ENCODE measurements around the gene MRPL4.

The MRPL4 gene

DNA sequence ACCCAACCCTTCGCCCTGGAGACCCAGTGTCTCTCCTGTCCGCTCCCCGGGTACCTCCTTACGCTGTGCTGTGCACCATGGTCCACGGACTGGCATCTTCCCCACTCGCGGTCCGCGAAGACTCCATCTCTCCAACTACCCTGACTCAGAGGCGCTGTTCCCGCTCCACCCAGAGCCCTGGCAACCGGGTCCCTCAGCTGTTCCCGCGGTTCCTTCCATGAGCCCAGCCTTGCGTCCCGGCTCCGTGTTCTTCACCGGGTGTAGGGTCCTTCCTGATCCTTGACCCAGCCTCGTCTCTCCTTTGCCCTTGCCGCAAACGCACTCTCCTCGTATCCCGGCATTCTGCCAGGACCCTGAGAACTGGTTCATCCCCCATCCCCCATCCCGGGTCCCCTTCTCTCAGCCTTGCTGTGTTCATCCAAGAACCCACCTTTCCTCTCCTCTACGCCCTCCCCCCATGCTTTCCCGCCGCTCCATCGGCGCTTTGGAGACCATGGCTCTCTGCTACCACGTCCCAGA is 38.4 kb downstream of the MRPL4 start:
- no peak for FAIRE-seq

DNA sequence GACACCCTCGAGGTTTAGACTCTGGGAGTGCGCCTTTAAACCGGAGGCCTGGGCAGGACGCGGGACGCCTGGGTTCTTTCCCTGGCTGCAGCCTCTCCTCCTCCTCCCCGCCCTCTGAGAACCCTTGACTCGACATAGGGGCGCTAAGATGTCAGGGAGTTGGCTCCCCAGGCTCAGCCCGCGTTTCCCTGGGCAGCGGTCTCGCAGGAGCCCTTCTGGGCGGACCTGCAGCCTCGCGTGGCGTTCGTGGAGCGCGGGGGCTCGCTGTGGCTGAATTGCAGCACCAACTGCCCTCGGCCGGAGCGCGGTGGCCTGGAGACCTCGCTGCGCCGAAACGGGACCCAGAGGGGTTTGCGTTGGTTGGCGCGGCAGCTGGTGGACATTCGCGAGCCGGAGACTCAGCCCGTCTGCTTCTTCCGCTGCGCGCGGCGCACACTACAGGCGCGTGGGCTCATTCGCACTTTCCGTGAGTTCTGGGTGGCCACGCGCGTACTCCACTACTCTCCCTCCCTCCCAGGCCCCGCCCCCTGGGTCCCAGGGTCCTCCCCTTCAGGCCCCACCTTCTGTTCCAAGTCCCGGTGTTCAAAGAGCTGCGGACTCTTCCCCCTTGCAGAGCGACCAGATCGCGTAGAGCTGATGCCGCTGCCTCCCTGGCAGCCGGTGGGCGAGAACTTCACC is 39.0 kb downstream of the MRPL4 start:
- no peak for FAIRE-seq

GRCh38 chr19:10291554-10292205 is 39.7 kb downstream of the MRPL4 start:
- no peak for FAIRE-seq

- FAIRE-seq: no peak
Measured at GRCh38 chr19:10292206-10292788, 40.3 kb downstream of the MRPL4 start.

GRCh38 chr19:10292789-10293636 is 41.0 kb downstream of the MRPL4 start:
- FAIRE-seq: no peak

- no peak for FAIRE-seq
Measured at GRCh38 chr19:10293637-10294367, 41.8 kb downstream of the MRPL4 start.

DNA sequence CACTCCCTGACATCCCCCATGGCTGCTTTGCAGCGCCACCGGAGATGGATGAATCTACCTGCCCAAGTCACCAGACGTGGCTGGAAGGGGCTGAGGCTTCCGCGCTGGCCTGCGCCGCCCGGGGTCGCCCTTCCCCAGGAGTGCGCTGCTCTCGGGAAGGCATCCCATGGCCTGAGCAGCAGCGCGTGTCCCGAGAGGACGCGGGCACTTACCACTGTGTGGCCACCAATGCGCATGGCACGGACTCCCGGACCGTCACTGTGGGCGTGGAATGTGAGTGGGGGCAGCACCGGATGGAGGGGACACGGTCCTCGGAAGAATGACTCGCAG is 42.3 kb downstream of the MRPL4 start:
- no peak for FAIRE-seq

DNA sequence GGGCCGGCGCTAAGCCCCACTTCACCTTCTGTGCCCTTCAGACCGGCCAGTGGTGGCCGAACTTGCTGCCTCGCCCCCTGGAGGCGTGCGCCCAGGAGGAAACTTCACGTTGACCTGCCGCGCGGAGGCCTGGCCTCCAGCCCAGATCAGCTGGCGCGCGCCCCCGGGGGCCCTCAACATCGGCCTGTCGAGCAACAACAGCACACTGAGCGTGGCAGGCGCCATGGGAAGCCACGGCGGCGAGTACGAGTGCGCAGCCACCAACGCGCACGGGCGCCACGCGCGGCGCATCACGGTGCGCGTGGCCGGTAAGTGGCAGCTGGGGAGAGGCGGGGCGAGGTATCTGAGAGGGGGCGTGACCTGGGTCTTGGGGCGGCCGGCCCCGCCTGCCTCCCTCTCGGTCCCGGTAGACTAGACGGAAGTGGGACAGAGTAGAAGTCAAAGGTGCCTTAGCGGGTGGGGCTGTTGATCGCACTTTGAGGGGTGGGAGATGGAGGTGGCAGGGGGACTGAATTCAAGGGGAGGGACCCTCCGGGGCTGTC is 43.4 kb downstream of the MRPL4 start:
- no peak for FAIRE-seq

DNA sequence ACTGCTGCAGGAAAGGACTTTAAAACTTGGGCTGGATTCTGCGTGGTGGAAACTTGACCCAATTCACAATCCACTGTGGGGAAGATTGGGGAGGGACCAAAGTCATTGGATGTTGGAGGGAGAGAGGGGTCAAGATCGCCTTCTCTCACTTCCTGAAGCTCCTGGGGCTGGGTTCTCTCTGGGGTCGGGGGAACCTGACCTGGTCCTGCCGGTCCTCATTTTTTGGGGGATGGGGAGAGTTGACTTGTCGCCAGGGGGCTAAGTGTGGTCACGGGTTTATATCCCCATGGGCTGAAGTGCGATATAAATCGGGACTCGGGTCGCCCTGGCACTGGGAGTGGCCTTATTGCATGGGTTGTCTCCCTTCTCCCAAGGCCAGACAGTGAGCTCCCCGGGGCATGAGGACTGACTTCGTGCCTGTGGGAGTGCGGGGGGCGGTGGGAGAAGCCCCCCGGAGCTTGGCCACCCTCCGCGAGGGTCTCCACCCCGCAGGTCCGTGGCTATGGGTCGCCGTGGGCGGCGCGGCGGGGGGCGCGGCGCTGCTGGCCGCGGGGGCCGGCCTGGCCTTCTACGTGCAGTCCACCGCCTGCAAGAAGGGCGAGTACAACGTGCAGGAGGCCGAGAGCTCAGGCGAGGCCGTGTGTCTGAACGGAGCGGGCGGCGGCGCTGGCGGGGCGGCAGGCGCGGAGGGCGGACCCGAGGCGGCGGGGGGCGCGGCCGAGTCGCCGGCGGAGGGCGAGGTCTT is 44.0 kb downstream of the MRPL4 start:
- no peak for FAIRE-seq

- FAIRE-seq: no peak
Measured at GRCh38 chr19:10299545-10300458, 47.8 kb downstream of the MRPL4 start.

- no peak for FAIRE-seq
Measured at GRCh38 chr19:10305139-10305806, 53.3 kb downstream of the MRPL4 start.

DNA sequence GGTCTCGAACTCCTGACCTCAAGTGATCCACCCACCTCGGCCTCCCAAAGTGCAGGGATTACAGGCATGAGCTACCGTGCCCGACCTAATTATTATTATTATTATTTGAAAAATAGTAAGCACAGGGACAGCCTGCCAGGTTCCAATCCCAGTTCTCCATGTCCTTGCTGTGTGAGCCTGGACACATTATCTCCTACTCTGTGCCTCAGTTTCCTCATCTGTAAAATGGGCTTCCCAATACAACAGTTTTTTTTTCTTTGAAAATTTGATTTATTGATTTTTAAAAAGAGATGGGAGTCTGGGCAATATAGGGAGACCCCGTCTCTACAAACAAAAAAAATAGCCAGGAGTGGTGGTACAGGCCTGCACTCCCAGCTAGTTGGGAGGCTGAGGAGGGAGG is 54.3 kb downstream of the MRPL4 start:
- no peak for FAIRE-seq

DNA sequence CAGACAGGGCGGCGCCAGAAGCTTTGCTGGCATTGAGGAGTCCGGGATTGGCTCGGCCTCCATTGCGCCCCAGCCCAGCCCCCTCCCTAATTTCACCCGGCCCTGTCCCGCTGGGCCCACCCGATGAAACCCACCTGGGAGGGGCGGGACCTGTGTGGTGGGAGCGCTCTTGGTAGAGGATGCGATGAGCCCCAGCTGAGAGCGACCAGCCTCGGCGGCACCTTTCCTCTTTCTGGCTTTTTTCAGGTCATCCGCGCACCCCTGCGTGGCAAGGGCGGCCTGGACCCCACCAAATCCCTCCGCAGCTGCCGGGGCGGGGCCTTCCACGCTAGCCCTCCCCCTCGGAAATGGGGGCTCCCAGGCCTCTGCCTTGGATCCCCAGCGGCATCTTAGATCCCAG is 57.4 kb downstream of the MRPL4 start, which contains the start of gene ZGLP1:
TSS of gene ZGLP1 (minus strand) at position 393 of the 400 bp plus-strand sequence.
- FAIRE-seq: no peak
